ENCODE results near the gene PTPN2. TPM values are rescaled to one million over a fixed set of nuclear protein-coding genes. Genes with fewer than 3 reads are reported as not detected.

Gene PTPN2
- polyA plus RNA-seq, 2 donors = 18.9 to 20.7 TPM

- 75 to 88% methylated on average over 3 of the region's 3 CpGs for WGBS, 2 donors
- Histone ChIP-seq H3K27ac (ENCODE audit: low read depth in 2 of 2, low read length in 1 of 2) (no peak overlapping the region), H3K4me3 (ENCODE audit: low read depth in 1 of 2, low read length in 2 of 2) (no peak overlapping the region), H3K4me1 (ENCODE audit: control insufficient read depth in 2 of 2, insufficient read depth in 2 of 2, low read length in 1 of 2) (no peaks in the 10 kb centered on the region), H3K9me3 (ENCODE audit: control insufficient read depth in 2 of 2, insufficient read depth in 1 of 2, low read depth in 1 of 2, low read length in 1 of 2) (no peaks in the 10 kb centered on the region), H3K36me3 (ENCODE audit: control insufficient read depth in 2 of 2, insufficient read depth in 2 of 2, low read length in 1 of 2) (peaks cover 0 to 7% of the 10 kb centered on the region in 2 donors), H3K27me3 (ENCODE audit: control insufficient read depth in 1 of 2, insufficient read depth in 2 of 2, low read length in 2 of 2) (no peaks in the 10 kb centered on the region)
These were observed 64.7 kb downstream of the PTPN2 start for GRCh38 chr18:12819322-12819721.

GRCh38 chr18:12818243-12818642 is 65.8 kb downstream of the PTPN2 start:
- H3K4me3 ChIP-seq (ENCODE audit: low read depth in 1 of 2, low read length in 2 of 2) = no peak overlapping the region
- H3K9me3 ChIP-seq (ENCODE audit: control insufficient read depth in 2 of 2, insufficient read depth in 1 of 2, low read depth in 1 of 2, low read length in 1 of 2) = no peaks in the 10 kb centered on the region
- H3K36me3 ChIP-seq (ENCODE audit: control insufficient read depth in 2 of 2, insufficient read depth in 2 of 2, low read length in 1 of 2) = peaks cover 0 to 7% of the 10 kb centered on the region in 2 donors
- H3K27me3 ChIP-seq (ENCODE audit: control insufficient read depth in 1 of 2, insufficient read depth in 2 of 2, low read length in 2 of 2) = no peaks in the 10 kb centered on the region
- H3K4me1 ChIP-seq (ENCODE audit: control insufficient read depth in 2 of 2, insufficient read depth in 2 of 2, low read length in 1 of 2) = no peaks in the 10 kb centered on the region
- WGBS, 2 donors = 94 to 95% methylated on average over 3 of the region's 3 CpGs
- H3K27ac ChIP-seq (ENCODE audit: low read depth in 2 of 2, low read length in 1 of 2) = no peak overlapping the region

GRCh38 chr18:12816451-12816850 is 67.6 kb downstream of the PTPN2 start:
- WGBS, 2 donors = 88 to 91% methylated on average over 2 of the region's 2 CpGs
- peaks cover 0 to 2% of the 10 kb centered on the region in 2 donors for H3K4me1 ChIP-seq (ENCODE audit: control insufficient read depth in 2 of 2, insufficient read depth in 2 of 2, low read length in 1 of 2)
- no peaks in the 10 kb centered on the region for H3K9me3 ChIP-seq (ENCODE audit: control insufficient read depth in 2 of 2, insufficient read depth in 1 of 2, low read depth in 1 of 2, low read length in 1 of 2)
- no peaks in the 10 kb centered on the region for H3K27me3 ChIP-seq (ENCODE audit: control insufficient read depth in 1 of 2, insufficient read depth in 2 of 2, low read length in 2 of 2)
- no peak overlapping the region for H3K27ac ChIP-seq (ENCODE audit: low read depth in 2 of 2, low read length in 1 of 2)
- peaks cover 0 to 7% of the 10 kb centered on the region in 2 donors for H3K36me3 ChIP-seq (ENCODE audit: control insufficient read depth in 2 of 2, insufficient read depth in 2 of 2, low read length in 1 of 2)
- H3K4me3 ChIP-seq (ENCODE audit: low read depth in 1 of 2, low read length in 2 of 2) = no peak overlapping the region

DNA sequence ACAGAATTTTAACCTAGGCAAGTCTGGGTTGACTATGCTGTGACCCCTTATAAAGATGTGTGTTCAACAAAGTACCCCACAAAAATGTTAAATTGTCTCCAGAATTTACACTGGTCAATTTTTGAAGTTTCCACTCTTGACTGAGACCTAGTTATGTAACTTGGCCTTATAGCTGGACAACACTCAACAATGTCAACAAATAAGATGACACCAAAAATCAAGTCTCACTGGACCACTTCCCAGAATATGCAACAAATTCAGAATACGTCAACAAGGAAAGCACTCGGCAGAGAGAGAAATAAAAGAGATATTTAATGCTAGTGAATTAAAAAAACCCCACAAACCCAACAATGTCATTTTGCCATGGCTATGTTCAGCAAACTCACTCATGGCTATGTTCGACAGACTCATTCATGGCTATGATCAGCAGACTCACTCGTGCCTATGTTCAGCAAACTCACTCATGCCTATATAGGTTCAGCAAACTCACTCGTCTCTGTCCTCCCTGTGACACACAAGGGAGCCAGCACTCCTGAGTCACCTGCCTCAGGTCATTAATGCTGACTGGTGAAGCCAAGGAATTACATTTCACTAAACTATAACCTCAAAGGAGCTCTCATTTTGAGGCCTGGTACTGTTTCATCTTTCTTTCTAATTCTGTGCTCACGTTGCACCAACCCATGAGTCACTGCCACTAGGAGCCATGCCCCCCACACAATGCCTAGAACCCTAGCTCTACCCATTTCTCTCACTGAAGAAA is 72.7 kb downstream of the PTPN2 start:
- 70 to 79% methylated on average over 6 of the region's 6 CpGs for WGBS, 2 donors
- no peak overlapping the region for H3K4me3 ChIP-seq (ENCODE audit: low read depth in 1 of 2, low read length in 2 of 2)
- peaks cover 0 to 2% of the 10 kb centered on the region in 2 donors for H3K4me1 ChIP-seq (ENCODE audit: control insufficient read depth in 2 of 2, insufficient read depth in 2 of 2, low read length in 1 of 2)
- peaks cover 3 to 12% of the 10 kb centered on the region in 2 donors for H3K36me3 ChIP-seq (ENCODE audit: control insufficient read depth in 2 of 2, insufficient read depth in 2 of 2, low read length in 1 of 2)
- no peaks in the 10 kb centered on the region for H3K9me3 ChIP-seq (ENCODE audit: control insufficient read depth in 2 of 2, insufficient read depth in 1 of 2, low read depth in 1 of 2, low read length in 1 of 2)
- H3K27me3 ChIP-seq (ENCODE audit: control insufficient read depth in 1 of 2, insufficient read depth in 2 of 2, low read length in 2 of 2) = no peaks in the 10 kb centered on the region
- H3K27ac ChIP-seq (ENCODE audit: low read depth in 2 of 2, low read length in 1 of 2) = no peak overlapping the region

- no peaks in the 10 kb centered on the region for H3K36me3 ChIP-seq (ENCODE audit: control insufficient read depth in 2 of 2, insufficient read depth in 2 of 2, low read length in 1 of 2)
- WGBS, 2 donors = 98 to 100% methylated on average over 1 of the region's 1 CpG
- no peaks in the 10 kb centered on the region for H3K27me3 ChIP-seq (ENCODE audit: control insufficient read depth in 1 of 2, insufficient read depth in 2 of 2, low read length in 2 of 2)
- H3K9me3 ChIP-seq (ENCODE audit: control insufficient read depth in 2 of 2, insufficient read depth in 1 of 2, low read depth in 1 of 2, low read length in 1 of 2) = no peaks in the 10 kb centered on the region
- H3K4me3 ChIP-seq (ENCODE audit: low read depth in 1 of 2, low read length in 2 of 2) = no peak overlapping the region
- H3K27ac ChIP-seq (ENCODE audit: low read depth in 2 of 2, low read length in 1 of 2) = no peak overlapping the region
- H3K4me1 ChIP-seq (ENCODE audit: control insufficient read depth in 2 of 2, insufficient read depth in 2 of 2, low read length in 1 of 2) = no peaks in the 10 kb centered on the region
These were observed 80.7 kb downstream of the PTPN2 start for GRCh38 chr18:12803069-12803936.

DNA sequence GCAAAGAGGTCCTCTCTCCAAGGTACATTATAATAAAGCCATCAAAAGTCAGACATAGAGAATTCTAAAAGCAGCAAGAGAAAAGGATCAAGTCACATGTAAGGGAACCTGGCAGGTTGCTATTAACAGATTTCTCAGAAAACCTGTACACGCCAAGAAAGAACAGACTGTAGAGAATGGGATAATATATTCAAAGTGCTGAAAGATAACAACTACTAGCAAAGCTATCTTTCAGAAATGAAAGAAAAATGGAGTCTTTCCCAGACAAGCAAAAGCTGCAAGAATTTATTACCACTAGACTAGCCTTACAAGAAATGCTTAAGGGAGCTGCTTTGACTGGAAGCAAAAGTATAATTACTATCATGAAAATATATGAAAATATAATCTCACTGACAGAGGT is 81.5 kb downstream of the PTPN2 start:
- no peaks in the 10 kb centered on the region for H3K4me1 ChIP-seq (ENCODE audit: control insufficient read depth in 2 of 2, insufficient read depth in 2 of 2, low read length in 1 of 2)
- no peaks in the 10 kb centered on the region for H3K9me3 ChIP-seq (ENCODE audit: control insufficient read depth in 2 of 2, insufficient read depth in 1 of 2, low read depth in 1 of 2, low read length in 1 of 2)
- no peak overlapping the region for H3K4me3 ChIP-seq (ENCODE audit: low read depth in 1 of 2, low read length in 2 of 2)
- H3K27me3 ChIP-seq (ENCODE audit: control insufficient read depth in 1 of 2, insufficient read depth in 2 of 2, low read length in 2 of 2) = no peaks in the 10 kb centered on the region
- WGBS, 2 donors = 97 to 100% methylated on average over 1 of the region's 1 CpG
- no peak overlapping the region for H3K27ac ChIP-seq (ENCODE audit: low read depth in 2 of 2, low read length in 1 of 2)
- H3K36me3 ChIP-seq (ENCODE audit: control insufficient read depth in 2 of 2, insufficient read depth in 2 of 2, low read length in 1 of 2) = peaks cover 0 to 3% of the 10 kb centered on the region in 2 donors

GRCh38 chr18:12796448-12796847 is 87.6 kb downstream of the PTPN2 start:
- H3K27ac ChIP-seq (ENCODE audit: low read depth in 2 of 2, low read length in 1 of 2) = no peak overlapping the region
- no peaks in the 10 kb centered on the region for H3K9me3 ChIP-seq (ENCODE audit: control insufficient read depth in 2 of 2, insufficient read depth in 1 of 2, low read depth in 1 of 2, low read length in 1 of 2)
- H3K4me1 ChIP-seq (ENCODE audit: control insufficient read depth in 2 of 2, insufficient read depth in 2 of 2, low read length in 1 of 2) = no peaks in the 10 kb centered on the region
- peaks cover 0 to 6% of the 10 kb centered on the region in 2 donors for H3K36me3 ChIP-seq (ENCODE audit: control insufficient read depth in 2 of 2, insufficient read depth in 2 of 2, low read length in 1 of 2)
- WGBS, 2 donors = 85 to 86% methylated on average over 3 of the region's 3 CpGs
- H3K27me3 ChIP-seq (ENCODE audit: control insufficient read depth in 1 of 2, insufficient read depth in 2 of 2, low read length in 2 of 2) = no peaks in the 10 kb centered on the region
- no peak overlapping the region for H3K4me3 ChIP-seq (ENCODE audit: low read depth in 1 of 2, low read length in 2 of 2)

DNA sequence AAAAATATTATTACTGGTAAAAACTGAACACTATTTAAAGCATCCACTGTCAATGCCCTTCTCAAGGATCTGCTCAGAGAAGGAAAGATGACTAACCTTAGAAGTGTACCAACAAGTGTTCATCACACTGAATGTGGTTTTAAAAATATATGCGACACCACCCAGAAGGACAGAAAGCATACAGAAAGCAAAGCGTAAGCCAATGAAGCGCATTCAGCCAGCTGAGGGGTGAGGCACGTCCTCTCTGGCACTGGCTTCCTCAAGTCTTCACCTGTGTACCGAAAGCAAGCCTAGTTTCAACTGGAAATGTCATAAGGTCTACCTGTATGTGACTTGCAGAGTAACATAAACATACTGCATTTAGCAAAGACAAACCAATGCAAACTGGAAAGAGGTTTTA is 92.4 kb downstream of the PTPN2 start:
- Histone ChIP-seq H3K27ac (ENCODE audit: low read depth in 2 of 2, low read length in 1 of 2) (no peak overlapping the region), H3K36me3 (ENCODE audit: control insufficient read depth in 2 of 2, insufficient read depth in 2 of 2, low read length in 1 of 2) (peaks cover 0 to 2% of the 10 kb centered on the region in 2 donors), H3K4me1 (ENCODE audit: control insufficient read depth in 2 of 2, insufficient read depth in 2 of 2, low read length in 1 of 2) (no peaks in the 10 kb centered on the region), H3K4me3 (ENCODE audit: low read depth in 1 of 2, low read length in 2 of 2) (no peak overlapping the region), H3K9me3 (ENCODE audit: control insufficient read depth in 2 of 2, insufficient read depth in 1 of 2, low read depth in 1 of 2, low read length in 1 of 2) (no peaks in the 10 kb centered on the region), H3K27me3 (ENCODE audit: control insufficient read depth in 1 of 2, insufficient read depth in 2 of 2, low read length in 2 of 2) (no peaks in the 10 kb centered on the region)
- WGBS, 2 donors = 93 to 95% methylated on average over 5 of the region's 5 CpGs

DNA sequence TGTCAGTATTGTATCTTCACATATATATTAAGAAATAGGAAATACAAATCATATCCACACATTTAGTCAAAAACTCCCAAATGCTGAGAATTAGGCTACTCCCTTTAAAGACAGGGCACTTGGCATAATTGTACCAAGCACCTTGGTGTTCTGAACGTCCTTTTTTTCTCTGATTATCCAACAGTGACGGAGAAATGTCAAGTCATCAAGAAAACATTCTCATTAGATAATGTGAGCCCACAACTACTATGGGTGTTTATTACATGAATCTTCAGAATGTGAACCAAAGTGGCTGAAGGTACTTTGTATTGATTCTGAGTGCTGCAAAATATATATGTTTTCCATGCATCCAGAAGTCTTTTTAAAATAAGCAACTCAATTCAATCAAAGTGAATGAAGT is 97.4 kb downstream of the PTPN2 start:
- Histone ChIP-seq H3K4me3 (ENCODE audit: low read depth in 1 of 2, low read length in 2 of 2) (no peak overlapping the region), H3K4me1 (ENCODE audit: control insufficient read depth in 2 of 2, insufficient read depth in 2 of 2, low read length in 1 of 2) (no peaks in the 10 kb centered on the region), H3K9me3 (ENCODE audit: control insufficient read depth in 2 of 2, insufficient read depth in 1 of 2, low read depth in 1 of 2, low read length in 1 of 2) (no peaks in the 10 kb centered on the region), H3K27ac (ENCODE audit: low read depth in 2 of 2, low read length in 1 of 2) (no peak overlapping the region), H3K36me3 (ENCODE audit: control insufficient read depth in 2 of 2, insufficient read depth in 2 of 2, low read length in 1 of 2) (peaks cover 0 to under 1% of the 10 kb centered on the region in 2 donors), H3K27me3 (ENCODE audit: control insufficient read depth in 1 of 2, insufficient read depth in 2 of 2, low read length in 2 of 2) (no peaks in the 10 kb centered on the region)
- 94 to 98% methylated on average over 2 of the region's 2 CpGs for WGBS, 2 donors
